KOPT-K1 (cell line): ENCODE data around the gene ATF1.
"Not testable (repeated sequence)": the region's sequence is repeated elsewhere in the genome, so short reads cannot be mapped to it uniquely, and the experiment has no call there.

Source experiments
- H3K27ac ChIP-seq: fragments of 200-600 bp; sonication (generic); 2 replicates; pipeline ENCODE4 v1.5.1; 2016; ENCODE audit warnings: antibody characterized with exemption, mild to moderate bottlenecking, low read depth, low read length; ENCODE audit not compliant: poor library complexity, severe bottlenecking
- H3K36me3 ChIP-seq: fragments of 200-600 bp; sonication (generic); 2 replicates; pipeline ENCODE4 v1.5.1; 2017; ENCODE audit warnings: antibody characterized with exemption, mild to moderate bottlenecking, low read length, moderate library complexity; ENCODE audit not compliant: insufficient read depth
- H3K9me3 ChIP-seq: fragments of 200-600 bp; sonication (generic); 2 replicates; pipeline ENCODE4 v1.5.1; 2017; ENCODE audit warnings: antibody characterized with exemption, low read length, mild to moderate bottlenecking; ENCODE audit not compliant: insufficient read depth, poor library complexity, severe bottlenecking

The ATF1 gene

GRCh38 chr12:50814921-50815320 lies 51.0 kb downstream of the ATF1 start:
- not testable (repeated sequence) for H3K27ac ChIP-seq
- peaks cover 97% of the 10 kb centered on the region for H3K36me3 ChIP-seq

GRCh38 chr12:50820177-50820576 lies 56.3 kb downstream of the ATF1 start:
- peaks cover 55% of the 10 kb centered on the region for H3K36me3 ChIP-seq
- no peak overlapping the region for H3K27ac ChIP-seq
- no peaks in the 10 kb centered on the region for H3K9me3 ChIP-seq

More at GRCh38 chr12:50814921-50815320, 51.0 kb downstream of the ATF1 start:
- not testable (repeated sequence) for H3K9me3 ChIP-seq

- no peak overlapping the region for H3K27ac ChIP-seq
- peaks cover 36% of the 10 kb centered on the region for H3K36me3 ChIP-seq
- no peaks in the 10 kb centered on the region for H3K9me3 ChIP-seq
These were observed 58.2 kb downstream of the ATF1 start for GRCh38 chr12:50822082-50822481.

GRCh38 chr12:50823724-50824123 lies 59.8 kb downstream of the ATF1 start:
- not testable (repeated sequence) for H3K9me3 ChIP-seq, H3K27ac ChIP-seq
- H3K36me3 ChIP-seq = peaks cover 19% of the 10 kb centered on the region

GRCh38 chr12:50824914-50825313 lies 61.0 kb downstream of the ATF1 start:
- H3K9me3 ChIP-seq = no peaks in the 10 kb centered on the region
- peaks cover 7% of the 10 kb centered on the region for H3K36me3 ChIP-seq
- no peak overlapping the region for H3K27ac ChIP-seq

- Histone ChIP-seq H3K27ac (no peak overlapping the region), H3K9me3 (no peaks in the 10 kb centered on the region), H3K36me3 (peaks cover 4% of the 10 kb centered on the region; the same call in 1 of the 2 replicates)
These were observed 61.5 kb downstream of the ATF1 start for GRCh38 chr12:50825372-50825838.

- Histone ChIP-seq H3K9me3 (peaks cover 10% of the 10 kb centered on the region), H3K27ac (no peak overlapping the region), H3K36me3 (no peaks in the 10 kb centered on the region)
These were observed 64.2 kb downstream of the ATF1 start for GRCh38 chr12:50828121-50828520.

- no peak overlapping the region for H3K27ac ChIP-seq
- peaks cover 18% of the 10 kb centered on the region for H3K9me3 ChIP-seq
- H3K36me3 ChIP-seq = no peaks in the 10 kb centered on the region
These were observed 65.0 kb downstream of the ATF1 start for GRCh38 chr12:50828886-50829285.

GRCh38 chr12:50833801-50834200 lies 69.9 kb downstream of the ATF1 start:
- H3K36me3 ChIP-seq, H3K27ac ChIP-seq: not testable (repeated sequence)
- H3K9me3 ChIP-seq = peaks cover 30% of the 10 kb centered on the region

GRCh38 chr12:50839042-50839441 lies 75.1 kb downstream of the ATF1 start:
- Histone ChIP-seq H3K9me3 (peaks cover 22% of the 10 kb centered on the region), H3K27ac (no peak overlapping the region), H3K36me3 (no peaks in the 10 kb centered on the region)

- H3K36me3 ChIP-seq = no peaks in the 10 kb centered on the region
- no peak overlapping the region for H3K27ac ChIP-seq
- H3K9me3 ChIP-seq = peaks cover 12% of the 10 kb centered on the region
These were observed 77.0 kb downstream of the ATF1 start for GRCh38 chr12:50840809-50841487.

- Histone ChIP-seq H3K36me3 (no peaks in the 10 kb centered on the region), H3K27ac (no peak overlapping the region), H3K9me3 (peaks cover 12% of the 10 kb centered on the region)
These were observed 78.0 kb downstream of the ATF1 start for GRCh38 chr12:50841716-50842531.

- no peaks in the 10 kb centered on the region for H3K36me3 ChIP-seq
- no peak within 1 kb of the TSS for H3K27ac ChIP-seq
These were observed 79.0 kb downstream of the ATF1 start, which contains the start of gene TMPRSS12 for GRCh38 chr12:50842637-50843493. TMPRSS12 (plus strand) TSS chr12:50842926; CDS start chr12:50842965, 39 bp downstream.

GRCh38 chr12:50845021-50845647 lies 81.2 kb downstream of the ATF1 start:
- Histone ChIP-seq H3K36me3 (no peaks in the 10 kb centered on the region), H3K27ac (no peak overlapping the region), H3K9me3 (peaks cover 12% of the 10 kb centered on the region)

More at GRCh38 chr12:50842637-50843493, 79.0 kb downstream of the ATF1 start, which contains the start of gene TMPRSS12:
- H3K9me3 ChIP-seq = peaks cover 12% of the 10 kb centered on the region
